Mesendoderm (in vitro differentiated cells): ENCODE measurements around the gene CATSPER1.

Experiments used
- DNase-seq: peaks from one replicate; pipeline ENCODE4 v3.0.0; 2013
- H2AK5ac ChIP-seq: 2 replicates; pipeline ENCODE4 v1.6.1; 2013; ENCODE audit warnings: low read length, inconsistent platforms
- H2BK120ac ChIP-seq: 2 replicates; pipeline ENCODE4 v1.6.1; 2013; ENCODE audit warnings: low read depth, mild to moderate bottlenecking, low read length, moderate library complexity, mixed read lengths
- H2BK15ac ChIP-seq: replicated peaks from 2 replicates; pipeline ENCODE4 v1.6.1; 2013; ENCODE audit warnings: low read depth, mild to moderate bottlenecking, moderate library complexity
- H2BK5ac ChIP-seq: 2 replicates; pipeline ENCODE4 v1.6.1; 2013; ENCODE audit warnings: low read length, inconsistent platforms
- H3K18ac ChIP-seq: 2 replicates; pipeline ENCODE4 v1.6.1; 2013; ENCODE audit warnings: mild to moderate bottlenecking, low read length, mixed read lengths
- H3K23ac ChIP-seq: one replicate; pipeline ENCODE4 v1.6.1; 2013; ENCODE audit warnings: low read length
- H3K27ac ChIP-seq: 2 replicates; pipeline ENCODE4 v1.5.1; 2013; ENCODE audit warnings: low read depth, mild to moderate bottlenecking, inconsistent platforms, low read length, moderate library complexity
- H3K27me3 ChIP-seq: 2 replicates; pipeline ENCODE4 v1.6.1; 2013; ENCODE audit warnings: low read length, control low read depth, mild to moderate bottlenecking, inconsistent platforms; ENCODE audit not compliant: insufficient read depth, poor library complexity
- H3K36me3 ChIP-seq: 2 replicates; pipeline ENCODE4 v1.6.1; 2013; ENCODE audit warnings: low read length, inconsistent platforms; ENCODE audit not compliant: control insufficient read depth, insufficient read depth
- H3K4ac ChIP-seq: one replicate; pipeline ENCODE4 v1.6.1; 2013; ENCODE audit warnings: low read depth, mild to moderate bottlenecking, low read length, moderate library complexity
- H3K4me1 ChIP-seq: 2 replicates; pipeline ENCODE4 v1.6.1; 2013; ENCODE audit warnings: low read depth, low read length, inconsistent platforms; ENCODE audit not compliant: control insufficient read depth
- H3K4me2 ChIP-seq: 2 replicates; pipeline ENCODE4 v1.6.1; 2013; ENCODE audit warnings: low read length
- H3K4me3 ChIP-seq: 2 replicates; pipeline ENCODE4 v1.5.1; 2013; ENCODE audit warnings: mild to moderate bottlenecking, low read length
- H3K56ac ChIP-seq: one replicate; pipeline ENCODE4 v1.6.1; 2013; ENCODE audit warnings: low read length
- H3K79me1 ChIP-seq: 2 replicates; pipeline ENCODE4 v1.6.1; 2013; ENCODE audit warnings: low read length, inconsistent platforms
- H3K79me2 ChIP-seq: 2 replicates; pipeline ENCODE4 v1.6.1; 2013; ENCODE audit warnings: mild to moderate bottlenecking, low read length; ENCODE audit not compliant: control insufficient read depth, insufficient read depth
- H3K9ac ChIP-seq: 2 replicates; pipeline ENCODE4 v1.6.1; 2013; ENCODE audit warnings: low read length, inconsistent platforms
- H4K5ac ChIP-seq: one replicate; pipeline ENCODE4 v1.6.1; 2013; ENCODE audit warnings: low read length
- H4K8ac ChIP-seq: one replicate; pipeline ENCODE4 v1.6.1; 2013; ENCODE audit warnings: low read depth, mild to moderate bottlenecking, control low read depth, low read length, moderate library complexity
- WGBS: extraction: QIAGEN DNeasy Blood & Tissue Kit; methylation state at CpG from one replicate; pipeline ENCODE4 v1.1.7; 2013; ENCODE audit warnings: low lambda C conversion rate, missing lambda C conversion rate; ENCODE audit not compliant: insufficient coverage; ENCODE audit errors: extremely low coverage; 5-methylcytosine and 5-hydroxymethylcytosine counted together

Gene CATSPER1

DNA sequence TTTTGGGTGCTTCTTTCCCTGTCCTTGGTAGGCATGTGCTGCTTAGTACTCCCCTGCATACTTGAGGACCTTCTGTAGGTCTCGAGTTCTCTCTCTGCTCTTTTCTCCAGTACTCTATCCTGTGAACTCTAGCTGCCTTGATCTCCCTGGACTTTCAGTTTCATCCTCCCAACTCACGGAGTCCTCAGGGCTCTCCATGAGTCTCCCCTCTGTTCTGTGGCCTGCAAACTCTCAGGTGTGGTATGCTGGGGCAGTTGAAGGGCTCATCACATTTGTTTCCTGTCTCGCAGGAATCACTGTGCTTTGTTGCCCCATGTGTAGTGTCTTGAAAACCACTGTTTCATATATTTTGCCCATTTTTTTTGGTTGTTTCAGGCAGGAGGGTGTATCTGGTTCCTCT is 40.5 kb upstream of the CATSPER1 start:
- Histone ChIP-seq H4K8ac (no peak overlapping the region), H3K23ac (no peak overlapping the region), H3K4ac (no peak overlapping the region), H3K18ac (no peak overlapping the region), H3K79me1 (peaks cover 8% of the 10 kb centered on the region), H3K79me2 (peaks cover 7% of the 10 kb centered on the region), H3K4me2 (no peak overlapping the region), H3K27me3 (no peaks in the 10 kb centered on the region), H3K56ac (no peak overlapping the region), H3K9ac (no peak overlapping the region), H3K4me1 (peaks cover 4% of the 10 kb centered on the region), H2BK120ac (no peak overlapping the region), H2BK5ac (no peak overlapping the region), H3K36me3 (peaks cover 14% of the 10 kb centered on the region), H2AK5ac (no peak overlapping the region), H3K27ac (no peak overlapping the region), H3K4me3 (no peak overlapping the region), H4K5ac (no peak overlapping the region), H2BK15ac (no peak overlapping the region)
- no peak for DNase-seq
- no CpG with 5 or more reads among the region's 3 CpGs for WGBS

DNA sequence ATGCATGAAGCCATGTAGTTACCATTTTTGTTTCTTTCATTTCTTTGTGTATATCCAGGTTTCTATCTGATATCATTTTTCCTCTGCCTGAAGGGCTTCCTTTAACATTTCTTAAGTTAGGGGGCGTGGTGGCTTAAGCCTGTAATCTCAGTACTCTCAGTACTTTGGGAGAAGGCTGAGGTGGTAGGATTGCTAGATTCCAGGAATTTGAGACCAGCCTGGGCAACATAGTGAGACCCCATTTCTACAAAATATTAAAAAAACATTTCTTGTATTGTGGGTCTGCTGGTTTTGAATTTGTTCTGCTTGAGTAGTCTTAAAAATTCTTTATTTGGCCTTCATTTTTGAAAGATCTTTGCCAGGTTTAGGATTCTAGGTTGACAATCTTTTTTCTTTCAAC is 38.3 kb upstream of the CATSPER1 start:
- no peaks in the 10 kb centered on the region for H3K27me3 ChIP-seq
- no peak overlapping the region for H3K4me2 ChIP-seq
- H2BK5ac ChIP-seq = no peak overlapping the region
- H3K79me1 ChIP-seq = peaks cover 4% of the 10 kb centered on the region
- H3K36me3 ChIP-seq = peaks cover 26% of the 10 kb centered on the region
- no peak overlapping the region for H3K9ac ChIP-seq
- H3K79me2 ChIP-seq = no peaks in the 10 kb centered on the region
- H3K56ac ChIP-seq = no peak overlapping the region
- peaks cover 1% of the 10 kb centered on the region for H3K4me1 ChIP-seq
- H2BK120ac ChIP-seq = no peak overlapping the region
- DNase-seq = no peak
- no peak overlapping the region for H4K8ac ChIP-seq
- H2BK15ac ChIP-seq = no peak overlapping the region
- WGBS = no CpG with 5 or more reads among the region's 1 CpG
- H3K4ac ChIP-seq = no peak overlapping the region
- no peak overlapping the region for H3K23ac ChIP-seq
- no peak overlapping the region for H2AK5ac ChIP-seq
- H3K27ac ChIP-seq = no peak overlapping the region
- no peak overlapping the region for H3K18ac ChIP-seq
- H4K5ac ChIP-seq = no peak overlapping the region
- no peak overlapping the region for H3K4me3 ChIP-seq

DNA sequence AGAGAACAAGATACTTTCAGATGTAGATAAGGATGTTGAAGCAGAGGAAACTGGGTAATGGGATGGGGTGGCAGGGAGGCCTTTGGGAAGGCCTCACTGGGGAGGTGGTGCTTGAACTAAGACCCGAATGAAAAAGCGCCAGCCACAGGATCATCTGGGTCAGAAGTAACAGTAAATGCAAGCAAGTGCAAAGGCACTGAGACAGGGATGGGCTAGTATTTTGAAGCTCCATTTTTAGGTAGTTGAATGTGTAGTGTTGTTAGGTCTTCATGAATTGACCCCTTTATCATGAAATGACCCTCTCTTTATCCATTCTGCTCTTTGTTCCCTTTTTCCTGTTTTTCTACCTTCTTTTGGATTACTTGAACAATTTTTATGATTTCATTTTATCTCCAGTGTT is 37.6 kb upstream of the CATSPER1 start:
- no peak overlapping the region for H2BK120ac ChIP-seq
- H2AK5ac ChIP-seq = no peak overlapping the region
- no peaks in the 10 kb centered on the region for H3K4me1 ChIP-seq
- no peak overlapping the region for H3K27ac ChIP-seq
- no peak overlapping the region for H2BK5ac ChIP-seq
- peaks cover 32% of the 10 kb centered on the region for H3K36me3 ChIP-seq
- H3K79me1 ChIP-seq = peaks cover 4% of the 10 kb centered on the region
- no CpG with 5 or more reads among the region's 2 CpGs for WGBS
- H3K4ac ChIP-seq = no peak overlapping the region
- H3K23ac ChIP-seq = no peak overlapping the region
- no peak overlapping the region for H2BK15ac ChIP-seq
- no peak overlapping the region for H3K18ac ChIP-seq
- no peak overlapping the region for H3K4me3 ChIP-seq
- no peak overlapping the region for H3K4me2 ChIP-seq
- H4K5ac ChIP-seq = no peak overlapping the region
- no peak overlapping the region for H3K56ac ChIP-seq
- H3K27me3 ChIP-seq = no peaks in the 10 kb centered on the region
- no peak overlapping the region for H3K9ac ChIP-seq
- H4K8ac ChIP-seq = no peak overlapping the region
- no peak for DNase-seq
- no peaks in the 10 kb centered on the region for H3K79me2 ChIP-seq

DNA sequence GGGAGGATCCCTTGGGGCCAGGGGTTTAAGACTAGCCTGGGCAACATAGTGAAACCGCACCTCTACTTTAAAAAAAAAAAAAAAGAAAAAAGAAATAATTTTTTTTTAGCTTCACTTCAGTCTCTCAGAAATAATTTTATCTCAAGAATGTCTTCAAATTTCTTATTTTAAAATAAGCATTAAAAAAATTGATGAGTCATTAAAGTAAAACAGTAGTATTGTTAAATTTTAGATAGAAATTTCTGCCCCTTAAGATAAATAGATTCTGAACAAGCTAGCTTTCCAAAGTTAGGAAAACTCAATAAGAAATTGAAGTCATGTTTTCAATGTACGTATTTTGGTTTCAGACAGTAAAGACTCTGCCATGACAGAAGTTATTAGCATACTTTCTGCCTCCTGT is 36.1 kb upstream of the CATSPER1 start:
- Histone ChIP-seq H2AK5ac (no peak overlapping the region), H4K5ac (no peak overlapping the region), H3K4me3 (no peak overlapping the region), H3K56ac (no peak overlapping the region), H2BK15ac (no peak overlapping the region), H3K9ac (no peak overlapping the region), H3K4me1 (no peaks in the 10 kb centered on the region), H3K79me1 (peaks cover 4% of the 10 kb centered on the region), H3K23ac (no peak overlapping the region), H3K4me2 (no peak overlapping the region), H3K79me2 (no peaks in the 10 kb centered on the region), H3K27ac (no peak overlapping the region), H2BK5ac (no peak overlapping the region), H3K18ac (no peak overlapping the region), H3K36me3 (peaks cover 34% of the 10 kb centered on the region), H3K27me3 (no peaks in the 10 kb centered on the region), H2BK120ac (no peak overlapping the region), H4K8ac (no peak overlapping the region), H3K4ac (no peak overlapping the region)
- DNase-seq = no peak
- no CpG with 5 or more reads among the region's 2 CpGs for WGBS

DNA sequence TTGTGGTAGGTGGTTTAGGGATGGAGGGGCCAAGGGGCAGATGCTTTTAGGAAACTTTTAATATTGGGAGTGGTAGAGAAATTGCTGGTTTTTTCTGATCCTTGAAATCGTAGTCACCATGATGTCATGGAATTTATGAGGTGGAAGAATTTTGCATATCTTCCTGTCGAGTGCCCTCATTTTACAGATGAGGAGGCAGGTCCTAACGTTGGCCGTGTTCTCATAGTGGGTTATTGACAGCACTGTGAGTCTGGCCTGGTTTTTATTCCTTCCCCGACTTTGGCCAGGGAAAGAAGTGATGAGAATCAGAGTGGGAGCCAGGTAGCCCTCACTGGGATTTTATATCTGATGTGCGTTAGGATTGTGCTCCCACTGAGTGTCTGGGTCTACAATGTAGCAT is 35.0 kb upstream of the CATSPER1 start:
- no peak overlapping the region for H3K9ac ChIP-seq
- H3K4me1 ChIP-seq = no peaks in the 10 kb centered on the region
- no peak overlapping the region for H3K4me2 ChIP-seq
- no peak overlapping the region for H3K4ac ChIP-seq
- H4K5ac ChIP-seq = no peak overlapping the region
- H2AK5ac ChIP-seq = no peak overlapping the region
- H3K56ac ChIP-seq = no peak overlapping the region
- H3K27ac ChIP-seq = no peak overlapping the region
- no peak overlapping the region for H2BK15ac ChIP-seq
- DNase-seq = no peak
- H3K4me3 ChIP-seq = no peak overlapping the region
- H2BK5ac ChIP-seq = no peak overlapping the region
- H3K36me3 ChIP-seq = peaks cover 34% of the 10 kb centered on the region
- H3K79me1 ChIP-seq = peaks cover 4% of the 10 kb centered on the region
- H3K18ac ChIP-seq = no peak overlapping the region
- WGBS = no CpG with 5 or more reads among the region's 6 CpGs
- H2BK120ac ChIP-seq = no peak overlapping the region
- H3K23ac ChIP-seq = no peak overlapping the region
- no peaks in the 10 kb centered on the region for H3K27me3 ChIP-seq
- no peak overlapping the region for H4K8ac ChIP-seq
- H3K79me2 ChIP-seq = no peaks in the 10 kb centered on the region

DNA sequence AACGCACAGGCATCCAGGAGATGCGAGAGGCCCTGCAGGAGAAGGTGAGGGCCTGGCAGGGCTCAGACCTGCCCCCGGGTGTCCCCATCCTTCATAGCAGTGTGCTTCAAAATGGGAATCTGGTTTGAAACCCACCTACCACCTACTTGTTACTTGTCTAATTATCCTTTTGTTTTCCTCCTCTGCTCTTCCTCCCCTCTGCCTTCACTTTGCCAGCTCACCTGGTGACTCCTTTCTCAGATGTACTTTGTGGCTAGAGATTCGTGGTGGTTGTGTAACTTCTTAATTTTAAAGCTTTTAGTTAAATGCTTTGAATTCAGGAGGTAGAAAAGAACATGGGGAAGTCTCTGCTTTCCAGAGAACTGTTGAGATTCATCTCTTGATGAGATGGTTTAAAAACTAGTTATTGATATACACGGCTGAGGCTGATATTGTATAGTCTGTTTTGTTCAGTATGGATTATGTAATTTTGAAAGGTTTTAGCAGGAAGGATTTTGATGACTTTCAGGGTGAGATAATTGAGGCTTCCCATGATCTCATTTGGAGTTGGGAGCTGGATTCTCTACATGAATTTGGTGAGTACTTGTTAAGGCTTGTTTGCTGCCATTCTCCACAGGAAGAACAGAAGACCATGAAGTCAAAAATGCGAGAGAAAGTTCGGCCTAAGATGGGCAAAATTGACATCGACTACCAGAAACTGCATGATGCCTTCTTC is 33.8 kb upstream of the CATSPER1 start:
- no peak overlapping the region for H3K9ac ChIP-seq
- no peaks in the 10 kb centered on the region for H3K79me2 ChIP-seq
- no peaks in the 10 kb centered on the region for H3K27me3 ChIP-seq
- no peak overlapping the region for H2AK5ac ChIP-seq
- no peak for DNase-seq
- no peak overlapping the region for H3K23ac ChIP-seq
- no peaks in the 10 kb centered on the region for H3K4me1 ChIP-seq
- no peak overlapping the region for H3K27ac ChIP-seq
- no peak overlapping the region for H3K18ac ChIP-seq
- no peak overlapping the region for H2BK5ac ChIP-seq
- no peak overlapping the region for H3K56ac ChIP-seq
- no peak overlapping the region for H3K4me2 ChIP-seq
- no peak overlapping the region for H3K4me3 ChIP-seq
- no peak overlapping the region for H4K8ac ChIP-seq
- no peak overlapping the region for H3K4ac ChIP-seq
- H2BK15ac ChIP-seq = no peak overlapping the region
- H3K79me1 ChIP-seq = peaks cover 6% of the 10 kb centered on the region
- peaks cover 38% of the 10 kb centered on the region for H3K36me3 ChIP-seq
- no CpG with 5 or more reads among the region's 8 CpGs for WGBS
- no peak overlapping the region for H4K5ac ChIP-seq
- H2BK120ac ChIP-seq = no peak overlapping the region
